Ishikawa (cell line): ENCODE data around the gene KCNQ1OT1.

ENCODE experiments used
- CEBPB ChIP-seq: IDR thresholded peaks from 2 replicates; pipeline ENCODE4 v1.6.1; 2012
- CREB1 ChIP-seq: IDR thresholded peaks from 2 replicates; pipeline ENCODE4 v1.6.1; 2012; ENCODE audit warnings: low read depth
- EGR1 ChIP-seq: IDR thresholded peaks from 2 replicates; pipeline ENCODE4 v1.6.1; 2012
- EP300 ChIP-seq: IDR thresholded peaks from 2 replicates; pipeline ENCODE4 v1.6.1; 2012; ENCODE audit warnings: borderline replicate concordance
- FOXM1 ChIP-seq: IDR thresholded peaks from 2 replicates; pipeline ENCODE4 v1.6.1; 2012; ENCODE audit warnings: low read depth, borderline replicate concordance
- MAX ChIP-seq: IDR thresholded peaks from 2 replicates; pipeline ENCODE4 v1.6.1; 2012
- NFIC ChIP-seq: IDR thresholded peaks from 2 replicates; pipeline ENCODE4 v1.6.1; 2012
- RAD21 ChIP-seq: IDR thresholded peaks from 2 replicates; pipeline ENCODE4 v1.6.1; 2012; ENCODE audit warnings: low read depth
- REST ChIP-seq: IDR thresholded peaks from 2 replicates; pipeline ENCODE4 v1.6.1; 2012; ENCODE audit warnings: low read depth, mild to moderate bottlenecking
- TAF1 ChIP-seq: IDR thresholded peaks from 2 replicates; pipeline ENCODE4 v1.6.1; 2012; ENCODE audit warnings: low read depth, mild to moderate bottlenecking
- TCF12 ChIP-seq: IDR thresholded peaks from 2 replicates; pipeline ENCODE4 v1.6.1; 2012; ENCODE audit warnings: low read depth
- TEAD4 ChIP-seq: IDR thresholded peaks from 2 replicates; pipeline ENCODE4 v1.6.1; 2012
- USF1 ChIP-seq: IDR thresholded peaks from 2 replicates; pipeline ENCODE4 v1.6.1; 2012
- YY1 ChIP-seq: IDR thresholded peaks from 2 replicates; pipeline ENCODE4 v1.6.1; 2012; ENCODE audit warnings: low read depth
- ZBTB7A ChIP-seq: IDR thresholded peaks from 2 replicates; pipeline ENCODE4 v1.6.1; 2012; ENCODE audit warnings: low read depth

KCNQ1OT1 gene

GRCh38 chr11:2655016-2655719 lies 44.6 kb downstream of the KCNQ1OT1 start:
- TF ChIP-seq NFIC (no peak), RAD21 (no peak), EGR1 (no peak), TEAD4 (no peak), FOXM1 (no peak), REST (no peak), CEBPB (no peak), TAF1 (no peak), MAX (no peak), YY1 (no peak), TCF12 (no peak), ZBTB7A (no peak), USF1 (no peak), CREB1 (no peak), EP300 (no peak)

GRCh38 chr11:2653930-2654739 lies 45.7 kb downstream of the KCNQ1OT1 start:
- TF ChIP-seq YY1: no peak
- no peak for TF ChIP-seq CREB1
- no peak for TF ChIP-seq NFIC
- no peak for TF ChIP-seq CEBPB
- no peak for TF ChIP-seq REST
- no peak for TF ChIP-seq ZBTB7A
- TF ChIP-seq FOXM1: no peak
- TF ChIP-seq EP300: no peak
- no peak for TF ChIP-seq TAF1
- TF ChIP-seq TEAD4: no peak
- TF ChIP-seq EGR1: no peak
- no peak for TF ChIP-seq MAX
- no peak for TF ChIP-seq RAD21
- TF ChIP-seq TCF12: no peak
- TF ChIP-seq USF1: no peak

- TF ChIP-seq REST (no peak), TAF1 (no peak), ZBTB7A (no peak), TEAD4 (no peak), CEBPB (no peak)
Observed at GRCh38 chr11:2653198-2653551, 46.6 kb downstream of the KCNQ1OT1 start.
